GM12878 (cell line): ENCODE data around the gene IL36RN. TPM values are rescaled to one million over a fixed set of nuclear protein-coding genes. Genes with fewer than 3 reads are reported as not detected.

ENCODE experiments used
- ATAC-seq: fragments of 200-7000 bp; cut with Tn5 transposase; 3 replicates; pipeline ENCODE4 v1.9.1; 2020; ENCODE audit warnings: mild to moderate bottlenecking, moderate library complexity
- BruUV-seq: library from RNA; stranded (reverse); fragments of 400-500 nt; replicated peaks from 2 replicates; lab custom pipeline; 2021; lab: Mats Ljungman, UMichigan
- CTCF ChIA-PET: fragments of 300-600 bp; sonication (Branson Sonifier 250); formaldehyde crosslinking; extraction: SDS; loops from one replicate; lab custom pipeline; 2021; ENCODE audit warnings: inconsistent platforms; lab: Yijun Ruan, JAX
- POLR2A ChIA-PET: fragments of 350-600 bp; formaldehyde crosslinking; extraction: SDS; loops from one replicate; lab custom pipeline; 2021; ENCODE audit warnings: inconsistent platforms; lab: Charles Lee
- RAD21 ChIA-PET: fragments of 300-600 bp; sonication (Branson Sonifier 250); formaldehyde crosslinking; loops from one replicate; lab custom pipeline; 2023; ENCODE audit warnings: antibody characterized with exemption; ENCODE audit not compliant: unreplicated experiment; lab: Charles Lee
- SMC1A ChIA-PET: fragments of 300-600 bp; sonication (Branson Sonifier 250); formaldehyde crosslinking; loops from one replicate; lab custom pipeline; 2023; ENCODE audit not compliant: unreplicated experiment, uncharacterized antibody; lab: Charles Lee
- DNase-seq: peaks from one replicate; pipeline ENCODE4 v3.0.0-alpha.2; 2011; ENCODE audit warnings: low read depth, low spot score
- FAIRE-seq: peaks from 3 replicates; lab custom pipeline; 2011; peaks lifted over from hg19 to GRCh38; lab: Jason Lieb, UNC
- H2AFZ ChIP-seq: 2 replicates; pipeline ENCODE4 v1.6.0; 2011; ENCODE audit warnings: low read depth, low read length, control low read depth; ENCODE audit not compliant: control insufficient read depth
- H3K27ac ChIP-seq: 2 replicates; pipeline ENCODE4 v1.5.1; 2011; ENCODE audit warnings: control low read depth; ENCODE audit not compliant: control insufficient read depth, insufficient read depth
- H3K27me3 ChIP-seq, 2 experiments: replicated peaks in 1 of 2; 2 replicates each; pipeline versions ENCODE4 v1.6.0 to v1.6.1; 2011; ENCODE audit warnings: low read length in 1 of 2; ENCODE audit not compliant: control insufficient read depth in 2 of 2, insufficient read depth in 2 of 2
- H3K36me3 ChIP-seq, 2 experiments: 2 replicates each; pipeline ENCODE4 v1.5.1; 2011; ENCODE audit warnings: low read length in 1 of 2; ENCODE audit not compliant: control insufficient read depth in 2 of 2, insufficient read depth in 2 of 2
- H3K4me1 ChIP-seq: 2 replicates; pipeline ENCODE4 v1.6.1; 2011; ENCODE audit warnings: mild to moderate bottlenecking, low read length, moderate library complexity, mixed read lengths; ENCODE audit not compliant: control insufficient read depth, insufficient read depth
- H3K4me2 ChIP-seq: 2 replicates; pipeline ENCODE4 v1.6.0; 2011; ENCODE audit warnings: control low read depth; ENCODE audit not compliant: control insufficient read depth, insufficient read depth
- H3K4me3 ChIP-seq: fragments of 200-600 bp; sonication (generic); 2 replicates; pipeline ENCODE4 v1.5.1; 2016
- H3K79me2 ChIP-seq: 2 replicates; pipeline ENCODE4 v1.6.0; 2011; ENCODE audit warnings: low read length; ENCODE audit not compliant: control insufficient read depth, insufficient read depth
- H3K9ac ChIP-seq: 2 replicates; pipeline ENCODE4 v1.8.0; 2011; ENCODE audit warnings: low read length, control low read depth, mixed read lengths; ENCODE audit not compliant: control insufficient read depth, insufficient read depth
- H3K9me3 ChIP-seq: replicated peaks from 3 replicates; pipeline ENCODE4 v1.5.1; 2011; ENCODE audit warnings: mild to moderate bottlenecking, low read length; ENCODE audit not compliant: control insufficient read depth, insufficient read depth
- H4K20me1 ChIP-seq: 2 replicates; pipeline ENCODE4 v1.6.0; 2011; ENCODE audit not compliant: control insufficient read depth, insufficient read depth
- EP300 ChIP-seq, 2 experiments: fragments of 150-350 bp in 1 of 2; IDR thresholded peaks; 2 replicates each; pipeline ENCODE4 v1.6.1; 2011 to 2012; ENCODE audit warnings: low read depth in 2 of 2, low read length in 2 of 2, borderline replicate concordance in 1 of 2, improper control_type of control experiment in 1 of 2, inconsistent platforms in 1 of 2; ENCODE audit not compliant: control insufficient read depth in 1 of 2
- ETV6 ChIP-seq, 2 experiments: fragments of 450-650 bp in 1 of 2; IDR thresholded peaks in 1 of 2; conservative IDR thresholded peaks in 1 of 2; 2 replicates each; pipeline ENCODE4 v1.6.1; 2014; ENCODE audit warnings: antibody characterized with exemption in 1 of 2, borderline replicate concordance in 1 of 2, low read depth in 1 of 2, mild to moderate bottlenecking in 1 of 2, moderate library complexity in 1 of 2
- GABPA ChIP-seq: IDR thresholded peaks from 2 replicates; pipeline ENCODE4 v1.6.1; 2014; ENCODE audit warnings: antibody characterized with exemption, low read depth, mild to moderate bottlenecking, inconsistent platforms
- MLLT1 ChIP-seq: fragments of 450-650 bp; IDR thresholded peaks from 2 replicates; pipeline ENCODE4 v1.6.1; 2016; ENCODE audit warnings: mild to moderate bottlenecking
- NR2F1 ChIP-seq: fragments of 450-650 bp; conservative IDR thresholded peaks from 2 replicates; pipeline ENCODE4 v1.6.1; 2017; ENCODE audit warnings: mild to moderate bottlenecking
- RELA ChIP-seq: fragments of 450-650 bp; IDR thresholded peaks from 2 replicates; pipeline ENCODE4 v1.8.0; 2014; ENCODE audit warnings: borderline replicate concordance; ENCODE audit not compliant: partially characterized antibody
- SUZ12 ChIP-seq: fragments of 200-600 bp; sonication (generic); IDR thresholded peaks from one replicate; pipeline ENCODE4 v1.6.1; 2018; ENCODE audit warnings: antibody characterized with exemption, mild to moderate bottlenecking; ENCODE audit not compliant: unreplicated experiment
- ZSCAN29 ChIP-seq: fragments of 450-650 bp; IDR thresholded peaks from 2 replicates; pipeline ENCODE4 v1.6.1; 2017; ENCODE audit warnings: mild to moderate bottlenecking, moderate library complexity
- WGBS: methylation state at CpG from one replicate; pipeline ENCODE4 v1.1.6; 2016; ENCODE audit warnings: low lambda C conversion rate; ENCODE audit not compliant: insufficient replicate concordance, insufficient coverage; ENCODE audit errors: missing lambda C conversion rate; 5-methylcytosine and 5-hydroxymethylcytosine counted together
- in situ Hi-C: fragments of 300-500 bp; cut with MboI; formaldehyde crosslinking; loops from 9 replicates; pipeline ENCODE4 v1.14.3; 2018; ENCODE audit warnings: mixed read lengths
- intact Hi-C: fragments of 100-400 bp; cut with micrococcal nuclease; formaldehyde crosslinking; loops from one replicate; pipeline ENCODE4 v1.14.2; 2022; ENCODE audit not compliant: unreplicated experiment
- polyA plus RNA-seq, 11 experiments: library from polyadenylated mRNA; depleted of rRNA in 4 of 11; unstranded in 6 of 11; stranded (reverse) in 5 of 11; fragments of >200 nt; fragmentation: Nextera tagmentation in 4 of 11; fragmentation: Illumina TruSeq in 1 of 11; extraction: Ambion mirVana in 4 of 11; extraction: Trizol in 1 of 11; gene quantifications; 1 replicate in 1 of 11; 2 replicates in 10 of 11; pipeline versions ENCODE4 v1.2.1 to v1.2.3, GENCODE V29; 2011 to 2016; ENCODE audit warnings: inconsistent platforms in 2 of 11, missing spikeins in 2 of 11, low read depth in 1 of 11
- total RNA-seq, 4 experiments: library from RNA; depleted of rRNA in 3 of 4; stranded (reverse); fragments of >200 nt in 3 of 4; fragmentation: Illumina TruSeq in 1 of 4; extraction: Trizol in 1 of 4; gene quantifications; 2 replicates each; pipeline versions ENCODE4 v1.2.1 to v1.2.3, GENCODE V29; 2013 to 2021
- TF ChIP-seq, protein P1 (sequence below): fragments of 450-650 bp; IDR thresholded peaks from 2 replicates; pipeline ENCODE4 v1.6.1; 2017; ENCODE audit warnings: mild to moderate bottlenecking, low read depth, inconsistent platforms; ENCODE audit not compliant: poor library complexity, severe bottlenecking
- TF ChIP-seq, protein P2 (sequence below): fragments of 450-650 bp; conservative IDR thresholded peaks from 2 replicates; pipeline ENCODE4 v1.6.1; 2017; ENCODE audit warnings: mild to moderate bottlenecking, moderate library complexity
- TF ChIP-seq, protein P3 (sequence below): fragments of 450-650 bp; IDR thresholded peaks from 2 replicates; pipeline ENCODE4 v1.6.1; 2017; ENCODE audit warnings: low read depth, mild to moderate bottlenecking, moderate library complexity

IL36RN gene
- total and polyA plus RNA-seq, 10 of the 15 experiments (the other 5 are each of a cell fraction or from before 2014, with no cell fraction given) = not detected

DNA sequence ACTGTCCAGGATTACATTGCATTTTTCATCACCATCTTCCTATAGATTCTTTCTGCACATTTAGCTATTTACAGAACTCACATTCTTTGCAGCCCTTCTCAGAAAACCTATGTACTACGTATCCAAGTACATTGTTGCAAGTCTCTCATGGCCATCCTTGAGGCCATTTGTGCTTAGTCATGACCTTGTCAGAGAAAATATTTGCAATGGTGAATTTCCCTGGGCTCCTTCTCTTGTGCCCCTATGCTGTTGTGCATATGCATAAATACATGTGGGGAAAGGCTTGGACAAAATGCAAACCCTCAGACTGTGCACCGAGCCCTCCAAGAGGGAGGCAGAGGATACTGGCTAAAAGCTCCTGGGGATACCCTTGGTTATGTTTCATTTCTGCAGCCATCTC, 34.2 kb upstream of the IL36RN start:
- ChIA-PET SMC1A (no interaction called here), POLR2A (no interaction called here), RAD21 (no interaction called here), CTCF (no interaction called here)
- Histone ChIP-seq H3K4me3 (no peak overlapping the region), H3K9me3 (no peaks in the 10 kb centered on the region), H2AFZ (no peak overlapping the region), H3K79me2 (no peaks in the 10 kb centered on the region), H3K36me3 (no peaks in the 10 kb centered on the region), H3K27me3 (peaks cover 2 to 3% of the 10 kb centered on the region in 2 experiments; a peak in 2 of 4 replicates), H3K4me2 (no peak overlapping the region), H3K27ac (no peak overlapping the region), H4K20me1 (no peaks in the 10 kb centered on the region), H3K4me1 (no peaks in the 10 kb centered on the region), H3K9ac (no peak overlapping the region)
- DNase-seq = no peak
- BruUV-seq = no TSS peak
- in situ Hi-C loops = no loop called here
- no peak for FAIRE-seq
- WGBS = 38% methylated on average over 2 of the region's 2 CpGs
- ATAC-seq = no peak
- TF ChIP-seq EP300 (IDR thresholded peaks at IDR 0.05; ENCODE audit: borderline replicate concordance in 1 of 2, control insufficient read depth in 1 of 2, low read depth in 2 of 2, low read length in 2 of 2) (no peak), NR2F1 (no peak), GABPA (no peak), ETV6 (conservative IDR thresholded peaks at IDR 0.05 in 1 of 2, IDR thresholded peaks at IDR 0.05 in 1 of 2; ENCODE audit: borderline replicate concordance in 1 of 2, low read depth in 1 of 2) (no peak), ZSCAN29 (no peak), SUZ12 (no peak), MLLT1 (no peak), RELA (no peak)
- TF ChIP-seq, protein P1, sequence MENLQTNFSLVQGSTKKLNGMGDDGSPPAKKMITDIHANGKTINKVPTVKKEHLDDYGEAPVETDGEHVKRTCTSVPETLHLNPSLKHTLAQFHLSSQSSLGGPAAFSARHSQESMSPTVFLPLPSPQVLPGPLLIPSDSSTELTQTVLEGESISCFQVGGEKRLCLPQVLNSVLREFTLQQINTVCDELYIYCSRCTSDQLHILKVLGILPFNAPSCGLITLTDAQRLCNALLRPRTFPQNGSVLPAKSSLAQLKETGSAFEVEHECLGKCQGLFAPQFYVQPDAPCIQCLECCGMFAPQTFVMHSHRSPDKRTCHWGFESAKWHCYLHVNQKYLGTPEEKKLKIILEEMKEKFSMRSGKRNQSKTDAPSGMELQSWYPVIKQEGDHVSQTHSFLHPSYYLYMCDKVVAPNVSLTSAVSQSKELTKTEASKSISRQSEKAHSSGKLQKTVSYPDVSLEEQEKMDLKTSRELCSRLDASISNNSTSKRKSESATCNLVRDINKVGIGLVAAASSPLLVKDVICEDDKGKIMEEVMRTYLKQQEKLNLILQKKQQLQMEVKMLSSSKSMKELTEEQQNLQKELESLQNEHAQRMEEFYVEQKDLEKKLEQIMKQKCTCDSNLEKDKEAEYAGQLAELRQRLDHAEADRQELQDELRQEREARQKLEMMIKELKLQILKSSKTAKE = no peak
- TF ChIP-seq, protein P2, sequence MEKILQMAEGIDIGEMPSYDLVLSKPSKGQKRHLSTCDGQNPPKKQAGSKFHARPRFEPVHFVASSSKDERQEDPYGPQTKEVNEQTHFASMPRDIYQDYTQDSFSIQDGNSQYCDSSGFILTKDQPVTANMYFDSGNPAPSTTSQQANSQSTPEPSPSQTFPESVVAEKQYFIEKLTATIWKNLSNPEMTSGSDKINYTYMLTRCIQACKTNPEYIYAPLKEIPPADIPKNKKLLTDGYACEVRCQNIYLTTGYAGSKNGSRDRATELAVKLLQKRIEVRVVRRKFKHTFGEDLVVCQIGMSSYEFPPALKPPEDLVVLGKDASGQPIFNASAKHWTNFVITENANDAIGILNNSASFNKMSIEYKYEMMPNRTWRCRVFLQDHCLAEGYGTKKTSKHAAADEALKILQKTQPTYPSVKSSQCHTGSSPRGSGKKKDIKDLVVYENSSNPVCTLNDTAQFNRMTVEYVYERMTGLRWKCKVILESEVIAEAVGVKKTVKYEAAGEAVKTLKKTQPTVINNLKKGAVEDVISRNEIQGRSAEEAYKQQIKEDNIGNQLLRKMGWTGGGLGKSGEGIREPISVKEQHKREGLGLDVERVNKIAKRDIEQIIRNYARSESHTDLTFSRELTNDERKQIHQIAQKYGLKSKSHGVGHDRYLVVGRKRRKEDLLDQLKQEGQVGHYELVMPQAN = no peak
- TF ChIP-seq, protein P3, sequence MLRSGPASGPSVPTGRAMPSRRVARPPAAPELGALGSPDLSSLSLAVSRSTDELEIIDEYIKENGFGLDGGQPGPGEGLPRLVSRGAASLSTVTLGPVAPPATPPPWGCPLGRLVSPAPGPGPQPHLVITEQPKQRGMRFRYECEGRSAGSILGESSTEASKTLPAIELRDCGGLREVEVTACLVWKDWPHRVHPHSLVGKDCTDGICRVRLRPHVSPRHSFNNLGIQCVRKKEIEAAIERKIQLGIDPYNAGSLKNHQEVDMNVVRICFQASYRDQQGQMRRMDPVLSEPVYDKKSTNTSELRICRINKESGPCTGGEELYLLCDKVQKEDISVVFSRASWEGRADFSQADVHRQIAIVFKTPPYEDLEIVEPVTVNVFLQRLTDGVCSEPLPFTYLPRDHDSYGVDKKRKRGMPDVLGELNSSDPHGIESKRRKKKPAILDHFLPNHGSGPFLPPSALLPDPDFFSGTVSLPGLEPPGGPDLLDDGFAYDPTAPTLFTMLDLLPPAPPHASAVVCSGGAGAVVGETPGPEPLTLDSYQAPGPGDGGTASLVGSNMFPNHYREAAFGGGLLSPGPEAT = no peak
- intact Hi-C loops = no loop called here
